PFSK-1 (cell line): Measurements from ENCODE around the gene RARRES1.

ENCODE experiments used
- POLR2AphosphoS5 ChIP-seq: IDR thresholded peaks from 2 replicates; pipeline ENCODE4 v1.6.1; 2012; ENCODE audit warnings: low read depth, mild to moderate bottlenecking, control low read depth, low read length, moderate library complexity
- REST ChIP-seq, 2 experiments: IDR thresholded peaks; 2 replicates each; pipeline versions ENCODE4 v1.6.1 to v1.8.0; 2011 to 2012; ENCODE audit warnings: low read depth in 2 of 2, low read length in 2 of 2, control low read depth in 1 of 2, inconsistent platforms in 1 of 2, mild to moderate bottlenecking in 1 of 2, moderate library complexity in 1 of 2; ENCODE audit not compliant: insufficient read depth in 1 of 2

- no peak for TF ChIP-seq POLR2AphosphoS5
- TF ChIP-seq REST (IDR thresholded peaks at IDR 0.05; ENCODE audit: insufficient read depth in 1 of 2, low read depth in 2 of 2, low read length in 2 of 2) = no peak
Observed at GRCh38 chr3:158739661-158740060, 7.4 kb upstream of the RARRES1 start.
